Adrenal gland (tissue), 12 donors: ENCODE measurements around the gene B4GALT6. TPM values are rescaled to one million over a fixed set of nuclear protein-coding genes. Genes with fewer than 3 reads are reported as not detected.

Source experiments
- DNase-seq, 7 donors: peaks; one replicate each; pipeline ENCODE4 v3.0.0-alpha.2; 2019 to 2020
- H3K27ac ChIP-seq, 5 donors: fragments of 200-600 bp; sonication (generic) in 4 of 5; 1 replicate in 3 of 5; 2 replicates in 2 of 5; pipeline versions ENCODE4 v1.5.1 to v1.8.0; 2016 to 2020; ENCODE audit warnings: mild to moderate bottlenecking in 1 of 5
- H3K27me3 ChIP-seq: fragments of 200-600 bp; 2 replicates; pipeline ENCODE4 v1.8.0; 2021
- H3K36me3 ChIP-seq, 2 donors: fragments of 200-600 bp; replicated peaks in 1 of 2; 1 replicate in 1 of 2; 2 replicates in 1 of 2; pipeline versions ENCODE4 v1.5.1 to v1.8.0; 2018 to 2022
- H3K4me1 ChIP-seq, 2 donors: fragments of 200-600 bp; replicated peaks in 1 of 2; 1 replicate in 1 of 2; 2 replicates in 1 of 2; pipeline versions ENCODE4 v1.5.1 to v1.8.0; 2018 to 2021
- H3K4me3 ChIP-seq, 4 donors: fragments of 200-600 bp; sonication (generic) in 3 of 4; one replicate each; pipeline ENCODE4 v1.5.1; 2016 to 2018
- H3K9me3 ChIP-seq, 3 donors: fragments of 200-600 bp; sonication (generic) in 1 of 3; replicated peaks in 1 of 3; 1 replicate in 2 of 3; 2 replicates in 1 of 3; pipeline versions ENCODE4 v1.5.1 to v1.8.0; 2016 to 2021
- POLR2A ChIP-seq, 2 donors: fragments of 450-650 bp; IDR thresholded peaks; one replicate each; pipeline ENCODE4 v1.6.1; 2017; ENCODE audit warnings: antibody characterized with exemption in 2 of 2, mild to moderate bottlenecking in 2 of 2, moderate library complexity in 1 of 2
- WGBS, 4 donors: extraction: QIAGEN DNeasy Blood & Tissue Kit in 2 of 4; methylation state at CpG; one replicate each; pipeline versions ENCODE4 v1.1.5 to v1.1.7; 2013 to 2017; 5-methylcytosine and 5-hydroxymethylcytosine counted together
- intact Hi-C, 2 donors: fragments of 100-400 bp; cut with DNase I; formaldehyde crosslinking; loops; one replicate each; pipeline versions ENCODE4 v1.14.1 to v1.15.0; 2022 to 2023
- polyA plus RNA-seq, 3 donors: library from polyadenylated mRNA; stranded (reverse); fragments of 200-250 nt in 2 of 3; fragments of 350-450 nt in 1 of 3; fragmentation: Illumina TruSeq in 1 of 3; extraction: RNeasy Lipid Tissue Mini Kit (QIAGEN cat#74804) in 1 of 3; gene quantifications; one replicate each; pipeline ENCODE4 v1.2.3, GENCODE V29; 2013 to 2014
- total RNA-seq, 9 donors: library from RNA; depleted of rRNA in 4 of 9; stranded (reverse); fragments of >200 nt in 4 of 9; fragments of 120-200 nt in 1 of 9; fragmentation: NEBNext Ultra II Directional in 1 of 9; extraction: Animal tissue kit (Norgen Biotek cat#: 25700) in 1 of 9; gene quantifications; one replicate each; pipeline versions ENCODE4 v1.1.0 to v1.2.4, GENCODE V29; 2013 to 2023
- TF ChIP-seq, protein P1 (sequence below), 6 experiments: fragments of 450-650 bp in 4 of 6; fragments of 200-600 bp in 2 of 6; sonication (generic) in 1 of 6; IDR thresholded peaks; 1 replicate in 5 of 6; 2 replicates in 1 of 6; pipeline versions ENCODE4 v1.5.1 to v1.8.0; 2016 to 2021; ENCODE audit warnings: antibody characterized with exemption in 6 of 6, mild to moderate bottlenecking in 2 of 6, moderate library complexity in 1 of 6
- donor health status: healthy with polysubstance abuse.
- donor health status: Bipolar disorder and iron deficiency.
- donor health status: DM: yes; HTN: yes; CAD: no.
- donor health status: DM: no; HTN: no; CAD: no.
- donor health status: DM: no; HTN: no; CAD: no.
- donor health status: DM: yes; HTN: yes; CAD: no.

Gene B4GALT6
- total and polyA plus RNA-seq, 12 donors = 6.4 to 71.3 (median 21.6) TPM

DNA sequence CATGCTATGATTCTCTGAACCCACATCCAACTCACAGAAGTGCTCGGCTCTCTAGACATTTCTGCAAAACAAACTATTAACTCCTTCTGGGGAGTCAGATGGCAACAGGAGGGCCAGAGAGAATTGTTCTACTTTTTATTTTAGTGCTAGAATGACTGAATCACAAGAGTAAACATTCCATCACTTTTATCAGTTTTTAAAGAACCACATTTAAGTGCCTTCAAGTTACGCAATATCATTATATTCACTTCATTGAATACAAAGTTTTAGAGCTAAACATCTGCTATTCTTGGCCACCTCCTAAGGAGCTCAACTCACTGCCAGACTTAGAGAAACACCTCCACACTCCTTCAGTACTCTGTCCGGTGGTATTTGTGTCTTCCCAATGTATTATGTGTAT, 22.4 kb downstream of the B4GALT6 start:
- TF ChIP-seq POLR2A (IDR thresholded peaks at IDR 0.05) = no peak
- TF ChIP-seq, protein P1, sequence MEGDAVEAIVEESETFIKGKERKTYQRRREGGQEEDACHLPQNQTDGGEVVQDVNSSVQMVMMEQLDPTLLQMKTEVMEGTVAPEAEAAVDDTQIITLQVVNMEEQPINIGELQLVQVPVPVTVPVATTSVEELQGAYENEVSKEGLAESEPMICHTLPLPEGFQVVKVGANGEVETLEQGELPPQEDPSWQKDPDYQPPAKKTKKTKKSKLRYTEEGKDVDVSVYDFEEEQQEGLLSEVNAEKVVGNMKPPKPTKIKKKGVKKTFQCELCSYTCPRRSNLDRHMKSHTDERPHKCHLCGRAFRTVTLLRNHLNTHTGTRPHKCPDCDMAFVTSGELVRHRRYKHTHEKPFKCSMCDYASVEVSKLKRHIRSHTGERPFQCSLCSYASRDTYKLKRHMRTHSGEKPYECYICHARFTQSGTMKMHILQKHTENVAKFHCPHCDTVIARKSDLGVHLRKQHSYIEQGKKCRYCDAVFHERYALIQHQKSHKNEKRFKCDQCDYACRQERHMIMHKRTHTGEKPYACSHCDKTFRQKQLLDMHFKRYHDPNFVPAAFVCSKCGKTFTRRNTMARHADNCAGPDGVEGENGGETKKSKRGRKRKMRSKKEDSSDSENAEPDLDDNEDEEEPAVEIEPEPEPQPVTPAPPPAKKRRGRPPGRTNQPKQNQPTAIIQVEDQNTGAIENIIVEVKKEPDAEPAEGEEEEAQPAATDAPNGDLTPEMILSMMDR (IDR thresholded peaks at IDR 0.05) = no peak
- H3K27ac ChIP-seq = no peak overlapping the region
- WGBS, 4 donors = 39 to 80% (median 57%) methylated on average over 3 of the region's 3 CpGs
- H3K4me3 ChIP-seq = no peak overlapping the region
- intact Hi-C loops = no loop called here
- H3K36me3 ChIP-seq = no peaks in the 10 kb centered on the region
- H3K4me1 ChIP-seq = peaks cover 0 to 4% of the 10 kb centered on the region in 2 donors
- H3K9me3 ChIP-seq = no peaks in the 10 kb centered on the region
- no peaks in the 10 kb centered on the region for H3K27me3 ChIP-seq
- DNase-seq = no peak

GRCh38 chr18:31660763-31661162, 23.6 kb downstream of the B4GALT6 start:
- WGBS, 4 donors = 90 to 98% (median 93%) methylated on average over 4 of the region's 4 CpGs
- TF ChIP-seq, protein P1 (IDR thresholded peaks at IDR 0.05) = no peak
- TF ChIP-seq POLR2A (IDR thresholded peaks at IDR 0.05) = no peak
- Histone ChIP-seq H3K27ac (no peak overlapping the region), H3K4me1 (peaks cover 0 to 4% of the 10 kb centered on the region in 2 donors), H3K27me3 (no peaks in the 10 kb centered on the region), H3K9me3 (no peaks in the 10 kb centered on the region), H3K36me3 (no peaks in the 10 kb centered on the region), H3K4me3 (no peak overlapping the region)
- no peak for DNase-seq
- intact Hi-C loops = no loop called here

- 92 to 100% (median 98%) methylated on average over 1 of the region's 1 CpG for WGBS, 4 donors
- intact Hi-C loops = no loop called here
- Histone ChIP-seq H3K4me1 (peaks cover 0 to 4% of the 10 kb centered on the region in 2 donors), H3K4me3 (no peak overlapping the region), H3K27me3 (no peaks in the 10 kb centered on the region), H3K27ac (no peak overlapping the region), H3K9me3 (no peaks in the 10 kb centered on the region), H3K36me3 (no peaks in the 10 kb centered on the region)
- no peak for DNase-seq
- TF ChIP-seq, protein P1 (IDR thresholded peaks at IDR 0.05) = no peak
- TF ChIP-seq POLR2A (IDR thresholded peaks at IDR 0.05) = no peak
These were observed 24.7 kb downstream of the B4GALT6 start for GRCh38 chr18:31659576-31660177.

- TF ChIP-seq POLR2A (IDR thresholded peaks at IDR 0.05) = no peak
- TF ChIP-seq, protein P1 (IDR thresholded peaks at IDR 0.05) = no peak
- no peak overlapping the region for H3K4me3 ChIP-seq
- no peaks in the 10 kb centered on the region for H3K27me3 ChIP-seq
- no peak overlapping the region for H3K27ac ChIP-seq
- WGBS, 4 donors = 74 to 80% (median 77%) methylated on average over 10 of the region's 10 CpGs
- H3K4me1 ChIP-seq = peaks cover 0 to 4% of the 10 kb centered on the region in 2 donors
- intact Hi-C loops = no loop called here
- no peaks in the 10 kb centered on the region for H3K9me3 ChIP-seq
- H3K36me3 ChIP-seq = no peaks in the 10 kb centered on the region
- DNase-seq = no peak
These were observed 25.5 kb downstream of the B4GALT6 start for GRCh38 chr18:31658670-31659575.
